Activated CD8-positive, alpha-beta memory T cell treated with anti-CD3 and anti-CD28 coated beads, Interleukin-2, amount 10 ng/mL, durations not matched to agents 7 days and 5 days (primary cell): ENCODE measurements around the gene IWS1. TPM values are rescaled to one million over a fixed set of nuclear protein-coding genes. Genes with fewer than 3 reads are reported as not detected.
"Not testable (repeated sequence)": the region's sequence is repeated elsewhere in the genome, so short reads cannot be mapped to it uniquely, and the experiment has no call there.

Source experiments
- ATAC-seq: fragments of 150-1000 bp; cut with Tn5 transposase; one replicate; pipeline ENCODE4 v1.10.0; 2021; ENCODE audit warnings: moderate library complexity
- CTCF ChIA-PET: fragments of 350-600 bp; sonication (Branson Sonifier 250); formaldehyde crosslinking; loops from one replicate; lab custom pipeline; 2021; ENCODE audit warnings: antibody characterized with exemption; lab: Charles Lee
- DNase-seq: peaks from one replicate; pipeline ENCODE4 v3.0.0-alpha.2; 2020
- H3K27ac Mint-ChIP-seq: one replicate; pipeline ENCODE4 v1.8.0; 2021; ENCODE audit warnings: mild to moderate bottlenecking, mixed read lengths
- H3K27me3 Mint-ChIP-seq: one replicate; pipeline ENCODE4 v1.8.0; 2021; ENCODE audit warnings: mixed read lengths
- H3K36me3 Mint-ChIP-seq: one replicate; pipeline ENCODE4 v1.8.0; 2021; ENCODE audit warnings: mild to moderate bottlenecking, mixed read lengths
- H3K4me1 Mint-ChIP-seq: one replicate; pipeline ENCODE4 v1.8.0; 2021; ENCODE audit warnings: mixed read lengths
- H3K4me3 Mint-ChIP-seq: one replicate; pipeline ENCODE4 v1.8.0; 2021; ENCODE audit warnings: mild to moderate bottlenecking, moderate library complexity, mixed read lengths
- H3K9me3 Mint-ChIP-seq: one replicate; pipeline ENCODE4 v1.8.0; 2022; ENCODE audit warnings: low read depth, mixed read lengths
- total RNA-seq, 2 experiments: library from RNA; stranded (reverse); gene quantifications; one replicate each; pipeline ENCODE4 v1.2.3, GENCODE V29; 2021

IWS1 gene
- total RNA-seq, 2 experiments from 2014 or later = 53.2 to 55.1 TPM

DNA sequence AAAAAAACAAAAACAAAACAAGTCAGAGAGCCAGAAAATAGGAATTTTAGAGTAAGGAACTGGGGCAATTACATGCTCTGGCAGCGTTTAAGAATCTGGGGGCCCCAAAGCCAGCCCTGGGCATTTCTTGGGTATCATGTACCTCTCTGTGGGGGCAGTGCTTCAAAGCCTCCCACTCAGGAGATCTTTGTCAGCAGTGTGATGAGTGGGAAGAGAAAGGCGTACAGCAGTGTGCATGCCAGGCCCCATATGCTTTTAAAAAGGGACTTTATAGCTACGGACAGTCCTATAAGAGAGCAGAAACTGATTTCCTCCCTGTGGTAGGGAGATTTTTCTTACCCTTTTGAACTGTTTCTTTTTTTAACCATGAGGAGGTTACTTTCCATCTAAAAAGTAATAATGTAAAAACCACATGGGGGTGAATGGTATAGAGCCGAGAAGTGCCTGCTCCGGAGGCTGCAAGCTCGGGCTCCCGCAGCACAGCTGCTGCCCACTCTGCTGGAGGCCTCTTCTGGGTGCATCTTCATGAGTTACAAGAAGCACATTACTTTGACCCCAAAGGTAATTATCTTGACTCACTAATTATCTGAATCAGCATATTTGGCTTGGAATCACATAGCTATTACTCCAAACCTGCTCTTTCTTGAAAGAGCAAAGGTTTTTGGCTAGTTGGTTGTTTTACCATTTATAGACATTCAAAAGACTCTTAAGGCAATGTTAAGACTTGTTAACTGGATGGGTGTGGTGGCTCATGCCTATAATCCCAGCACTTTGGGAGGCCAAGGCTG, 61.6 kb downstream of the IWS1 start:
- H3K27me3 Mint-ChIP-seq = no peaks in the 10 kb centered on the region
- ATAC-seq (no peak), DNase-seq (no peak)
- peaks cover 8% of the 10 kb centered on the region for H3K36me3 Mint-ChIP-seq
- H3K27ac Mint-ChIP-seq = no peak overlapping the region
- H3K4me3 Mint-ChIP-seq = no peak overlapping the region
- CTCF ChIA-PET = interaction anchor here (1.1 kb wide), 1 partner anchor 15 kb away, joined by 6 read pairs; no protein-coding TSS in a partner anchor
- H3K9me3 Mint-ChIP-seq = no peaks in the 10 kb centered on the region
- H3K4me1 Mint-ChIP-seq = peaks cover 20% of the 10 kb centered on the region

DNA sequence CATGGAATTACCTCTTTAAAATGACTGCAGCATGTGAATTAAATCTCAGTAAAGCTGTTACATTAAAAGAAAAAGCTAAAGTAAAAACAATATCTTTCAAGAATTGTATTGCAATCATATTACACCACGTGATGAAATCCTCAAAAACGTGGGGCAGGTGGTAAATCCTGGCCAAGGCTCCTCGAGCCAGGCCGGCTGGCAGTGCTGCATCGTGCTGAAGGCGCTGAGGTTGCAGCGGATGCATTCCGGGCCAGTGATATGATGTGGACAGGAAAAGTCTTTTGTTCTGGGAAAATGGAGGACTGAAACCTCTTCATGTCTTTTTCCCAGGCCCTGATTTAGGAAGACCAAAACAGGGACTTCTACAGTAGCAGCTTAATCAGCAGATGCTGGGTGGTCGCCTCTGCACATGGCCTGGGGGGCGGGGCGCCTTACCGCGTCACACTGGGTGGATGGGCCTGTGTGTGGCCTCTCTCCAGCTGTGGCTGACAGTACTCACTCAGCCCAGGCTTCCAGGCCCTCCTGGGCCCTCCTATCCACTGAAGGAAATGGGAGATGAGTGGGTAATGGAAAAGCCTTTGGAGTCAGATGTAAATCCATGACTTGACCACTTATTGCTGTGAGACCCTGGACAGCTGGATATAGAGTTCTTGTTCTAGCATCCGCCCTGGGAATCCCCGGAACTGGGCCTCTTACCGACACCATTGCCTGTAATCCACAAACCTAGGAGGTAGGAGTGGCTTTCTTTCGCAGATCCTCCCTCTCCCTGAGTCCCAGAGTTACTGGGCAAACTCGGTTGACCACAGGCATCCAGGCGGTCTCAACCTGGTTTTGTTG, 62.9 kb downstream of the IWS1 start:
- Mint-ChIP-seq H3K4me3 (no peak overlapping the region), H3K27ac (no peak overlapping the region), H3K4me1 (peaks cover 20% of the 10 kb centered on the region), H3K9me3 (no peaks in the 10 kb centered on the region), H3K27me3 (no peaks in the 10 kb centered on the region), H3K36me3 (peaks cover 3% of the 10 kb centered on the region)
- ATAC-seq (no peak), DNase-seq (no peak)
- CTCF ChIA-PET = no interaction called here

DNA sequence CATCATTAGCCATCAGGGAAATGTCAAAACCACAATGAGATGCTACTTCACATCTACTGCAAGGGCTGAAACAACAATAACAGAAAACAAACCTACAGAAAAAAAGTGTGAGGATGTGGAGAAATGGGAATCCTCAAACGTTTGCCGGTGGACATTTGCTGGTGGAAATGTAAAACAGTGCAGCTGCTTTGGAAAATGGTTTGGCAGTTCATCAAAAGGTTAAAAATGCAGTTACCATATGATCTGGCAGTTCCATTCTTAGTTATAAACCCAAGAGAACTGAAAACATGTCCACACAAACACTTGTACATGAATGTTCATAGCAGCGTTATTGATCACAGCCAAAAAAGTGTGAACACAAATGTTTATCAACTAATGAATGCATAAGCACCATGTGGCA, 63.8 kb downstream of the IWS1 start:
- H3K27ac Mint-ChIP-seq = no peak overlapping the region
- no peak overlapping the region for H3K4me3 Mint-ChIP-seq
- DNase-seq (no peak), ATAC-seq (no peak)
- H3K9me3 Mint-ChIP-seq = no peaks in the 10 kb centered on the region
- H3K36me3 Mint-ChIP-seq = peaks cover 2% of the 10 kb centered on the region
- CTCF ChIA-PET = no interaction called here
- no peaks in the 10 kb centered on the region for H3K27me3 Mint-ChIP-seq
- H3K4me1 Mint-ChIP-seq = peaks cover 22% of the 10 kb centered on the region

DNA sequence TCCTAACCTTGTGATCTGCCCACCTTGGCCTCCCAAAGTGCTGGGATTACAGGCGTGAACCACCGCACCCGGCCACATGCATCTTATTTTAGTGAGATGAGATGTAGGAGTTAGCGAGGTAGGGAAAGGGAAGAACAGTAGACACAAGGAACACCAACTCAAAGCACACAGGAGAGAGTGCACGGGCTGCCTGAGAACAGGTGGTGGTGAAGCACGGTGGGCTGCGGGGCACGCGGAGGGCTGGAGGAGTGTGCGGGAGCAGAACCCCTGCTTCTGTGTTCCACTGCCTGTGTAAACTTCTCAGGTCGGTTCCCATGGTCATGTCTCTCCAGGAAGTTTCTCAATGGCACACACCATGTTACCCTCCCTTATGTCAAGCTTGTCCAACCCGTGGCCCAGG, 69.3 kb downstream of the IWS1 start:
- DNase-seq (no peak), ATAC-seq (no peak)
- peaks cover 11% of the 10 kb centered on the region for H3K4me1 Mint-ChIP-seq
- H3K9me3 Mint-ChIP-seq = no peaks in the 10 kb centered on the region
- H3K27me3 Mint-ChIP-seq = no peaks in the 10 kb centered on the region
- peaks cover 3% of the 10 kb centered on the region for H3K36me3 Mint-ChIP-seq
- CTCF ChIA-PET = no interaction called here
- H3K27ac Mint-ChIP-seq = no peak overlapping the region
- no peak overlapping the region for H3K4me3 Mint-ChIP-seq

DNA sequence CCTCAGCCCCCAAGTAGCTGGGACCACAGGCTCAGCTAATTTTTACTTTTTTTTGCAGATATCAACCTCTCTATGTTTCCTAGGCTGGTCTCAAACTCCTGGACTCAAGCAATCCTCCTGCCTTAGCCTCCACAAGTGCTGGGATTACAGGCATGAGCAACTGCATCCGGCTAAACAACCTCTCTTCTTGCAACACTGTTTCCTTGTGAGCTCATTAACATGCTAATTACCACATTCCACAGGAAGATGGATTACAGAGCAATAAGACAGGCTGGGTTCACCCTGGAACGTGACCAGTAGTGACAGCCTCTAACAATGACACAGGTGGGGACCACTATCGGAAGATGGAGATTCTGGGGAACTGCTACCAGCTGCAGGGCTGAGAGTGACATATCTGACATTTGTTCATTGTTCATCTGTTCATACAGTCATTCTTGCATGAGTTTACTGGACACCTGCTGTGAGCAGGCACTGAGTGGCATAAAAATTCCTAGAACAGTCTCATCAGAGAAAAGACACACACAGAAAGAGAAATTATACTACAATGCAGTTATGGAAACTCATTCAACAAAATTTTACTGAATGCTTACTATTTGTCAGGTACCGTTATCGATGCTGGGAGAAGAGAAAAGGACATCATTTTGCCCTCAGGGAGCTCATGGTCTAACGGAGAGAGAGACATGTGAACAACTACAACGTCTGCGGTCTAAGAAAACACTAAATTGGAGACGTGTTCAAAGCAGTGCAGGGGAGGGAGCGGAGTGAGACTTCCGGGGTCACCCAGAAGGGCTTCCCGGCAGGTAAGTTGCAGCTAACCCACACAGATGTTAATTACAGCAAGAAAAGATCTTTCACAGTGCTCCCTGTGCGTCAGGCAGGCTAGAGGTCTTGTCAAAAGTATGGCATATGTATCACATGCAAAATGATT, 70.5 kb downstream of the IWS1 start:
- Mint-ChIP-seq H3K27me3 (no peaks in the 10 kb centered on the region), H3K9me3 (no peaks in the 10 kb centered on the region), H3K27ac (peak overlapping the region; percentile 1), H3K4me1 (peaks cover 11% of the 10 kb centered on the region), H3K36me3 (peaks cover 3% of the 10 kb centered on the region), H3K4me3 (no peak overlapping the region)
- DNase-seq = no peak
- CTCF ChIA-PET = interaction anchor here (2.0 kb wide), 1 partner anchor 23 kb away, joined by 5 read pairs; no protein-coding TSS in a partner anchor
- peak; percentile 30 for ATAC-seq

DNA sequence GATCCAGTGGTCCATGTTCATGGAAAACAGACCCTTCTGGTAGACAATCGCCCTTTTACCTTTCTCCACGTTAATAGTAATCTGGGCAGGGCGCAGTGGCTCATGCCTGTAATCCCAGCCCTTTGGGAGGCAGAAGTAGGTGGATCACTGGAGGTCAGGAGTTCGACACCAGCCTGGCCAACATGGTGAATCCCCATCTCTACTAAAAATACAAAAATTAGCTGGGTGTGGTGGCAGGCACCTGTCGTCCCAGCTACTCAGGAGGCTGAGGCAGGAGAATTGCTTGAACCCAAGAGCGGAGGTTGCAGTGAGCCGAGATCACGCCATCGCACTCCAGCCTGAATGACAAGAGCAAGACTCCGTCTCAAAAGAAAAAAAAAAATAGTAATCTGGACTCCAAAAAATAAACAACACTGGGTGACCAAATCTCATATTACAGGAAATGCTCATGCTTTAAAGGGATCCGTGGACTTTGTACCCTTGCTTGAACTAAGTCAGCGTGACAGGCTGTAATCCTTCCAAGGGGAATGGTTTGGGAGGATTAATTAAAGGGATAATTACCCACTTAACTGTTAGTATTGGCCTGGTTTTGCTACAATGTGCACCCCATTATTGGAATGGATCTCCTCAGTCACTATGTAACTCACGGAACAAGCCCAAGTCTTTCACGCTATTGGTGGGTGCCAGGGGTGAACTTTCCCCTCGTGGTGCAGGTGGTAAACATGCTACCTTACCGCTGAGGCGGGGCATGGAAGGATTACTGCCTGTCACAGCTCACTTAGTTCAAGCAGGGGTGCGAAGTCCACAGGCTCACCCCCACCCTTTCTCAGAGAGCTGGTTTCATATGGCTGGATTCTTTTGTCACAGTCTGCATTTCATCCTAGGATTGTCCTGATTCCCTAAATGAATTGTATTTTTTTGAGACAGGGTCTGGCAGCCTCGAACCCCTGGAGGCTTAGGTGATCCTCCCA, 71.4 kb downstream of the IWS1 start:
- no peak for DNase-seq
- Mint-ChIP-seq H3K27ac (no peak overlapping the region), H3K36me3 (peaks cover 4% of the 10 kb centered on the region), H3K27me3 (no peaks in the 10 kb centered on the region), H3K4me3 (no peak overlapping the region), H3K9me3 (no peaks in the 10 kb centered on the region), H3K4me1 (peaks cover 11% of the 10 kb centered on the region)
- CTCF ChIA-PET = interaction anchor here (2.0 kb wide), 1 partner anchor 24 kb away, joined by 5 read pairs; no protein-coding TSS in a partner anchor
- ATAC-seq = no peak

DNA sequence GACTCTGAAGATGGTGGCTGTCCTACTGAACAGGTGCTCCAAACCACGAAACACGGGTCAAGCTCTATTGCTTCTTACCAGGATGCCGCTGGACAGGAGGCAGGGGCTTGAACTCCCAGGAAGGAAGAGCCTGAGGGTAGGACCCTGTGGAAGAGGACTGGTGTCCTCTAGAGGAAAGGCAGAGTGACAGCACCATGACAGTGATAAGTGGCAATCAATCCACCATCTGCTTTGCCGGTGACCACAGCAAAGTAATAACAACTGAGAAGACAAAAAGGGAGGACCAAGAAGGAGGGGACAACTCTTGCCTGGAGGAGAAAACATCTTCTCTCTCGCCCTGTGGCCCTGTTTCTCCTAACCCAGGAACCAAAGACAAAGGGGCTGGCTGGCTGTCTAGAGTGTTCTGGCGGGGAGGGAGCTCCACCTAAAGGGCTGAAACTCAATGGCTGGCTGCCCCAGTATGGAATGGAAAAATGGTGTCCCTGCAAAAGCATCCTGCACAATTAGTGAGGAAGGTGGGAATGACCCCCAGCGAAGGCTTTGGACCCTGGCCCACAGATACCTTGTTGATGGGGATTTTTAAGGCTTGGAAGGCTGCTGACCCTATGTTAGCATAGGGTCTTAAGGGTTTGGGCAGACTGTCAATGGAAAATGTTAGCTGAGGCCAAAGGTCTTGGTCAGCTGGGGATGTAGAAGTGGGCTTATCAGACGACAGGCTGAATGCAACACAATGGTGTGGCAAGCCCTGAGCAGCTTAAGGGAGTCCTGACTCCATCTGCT, 72.7 kb downstream of the IWS1 start:
- Mint-ChIP-seq H3K36me3 (peaks cover 4% of the 10 kb centered on the region), H3K27me3 (peaks cover under 1% of the 10 kb centered on the region), H3K4me1 (peaks cover 11% of the 10 kb centered on the region), H3K9me3 (no peaks in the 10 kb centered on the region), H3K27ac (no peak overlapping the region), H3K4me3 (no peak overlapping the region)
- CTCF ChIA-PET = interaction anchor here (1.0 kb wide), 1 partner anchor 67 kb away, joined by 3 read pairs; no protein-coding TSS in a partner anchor
- no peak for ATAC-seq
- no peak for DNase-seq

DNA sequence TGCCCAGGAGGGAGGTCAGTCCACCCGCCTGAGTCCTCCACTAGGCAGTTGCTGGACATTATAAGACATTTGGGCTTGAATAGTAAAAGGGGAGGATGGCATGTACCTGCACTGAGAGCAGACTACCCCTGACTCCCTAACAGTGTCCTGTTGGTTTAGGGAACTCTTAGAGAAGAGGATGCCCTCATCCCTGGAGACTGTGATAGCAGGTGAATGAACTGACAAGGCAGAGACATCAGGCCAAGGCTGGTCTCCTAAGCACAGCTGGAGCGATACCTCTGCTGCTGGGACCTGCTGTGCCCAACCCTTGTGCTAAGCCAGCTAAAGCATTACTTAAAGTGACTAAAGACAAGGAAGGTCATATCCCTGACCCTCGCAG, 73.3 kb downstream of the IWS1 start:
- Mint-ChIP-seq H3K36me3 (peaks cover 4% of the 10 kb centered on the region), H3K4me3 (no peak overlapping the region), H3K9me3 (no peaks in the 10 kb centered on the region), H3K27me3 (peaks cover 7% of the 10 kb centered on the region), H3K4me1 (peaks cover 11% of the 10 kb centered on the region), H3K27ac (no peak overlapping the region)
- DNase-seq (no peak), ATAC-seq (no peak)
- CTCF ChIA-PET = interaction anchor here (1.0 kb wide), 1 partner anchor 66 kb away, joined by 3 read pairs; no protein-coding TSS in a partner anchor

DNA sequence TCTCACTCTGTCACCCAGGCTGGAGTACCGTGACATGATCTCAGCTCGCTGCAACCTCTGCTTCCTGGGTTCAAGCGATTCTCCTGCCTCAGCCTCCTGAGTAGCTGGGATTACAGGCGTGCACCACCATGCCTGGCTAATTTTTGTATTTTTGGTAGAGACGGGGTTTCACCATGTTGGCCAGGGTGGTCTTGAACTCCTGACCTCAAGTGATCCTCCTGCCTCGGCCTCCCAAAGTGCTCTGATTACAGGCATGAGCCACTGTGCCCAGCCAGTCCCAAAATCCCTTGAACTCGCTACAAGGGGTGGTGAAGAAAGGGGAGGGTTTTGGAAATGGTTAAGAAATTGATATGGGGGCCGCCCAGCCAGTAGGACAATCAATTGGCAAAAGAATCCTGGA, 73.9 kb downstream of the IWS1 start:
- peaks cover 12% of the 10 kb centered on the region for H3K27me3 Mint-ChIP-seq
- H3K9me3 Mint-ChIP-seq, H3K36me3 Mint-ChIP-seq, H3K27ac Mint-ChIP-seq, H3K4me3 Mint-ChIP-seq, H3K4me1 Mint-ChIP-seq, DNase-seq, CTCF ChIA-PET, ATAC-seq: not testable (repeated sequence)

DNA sequence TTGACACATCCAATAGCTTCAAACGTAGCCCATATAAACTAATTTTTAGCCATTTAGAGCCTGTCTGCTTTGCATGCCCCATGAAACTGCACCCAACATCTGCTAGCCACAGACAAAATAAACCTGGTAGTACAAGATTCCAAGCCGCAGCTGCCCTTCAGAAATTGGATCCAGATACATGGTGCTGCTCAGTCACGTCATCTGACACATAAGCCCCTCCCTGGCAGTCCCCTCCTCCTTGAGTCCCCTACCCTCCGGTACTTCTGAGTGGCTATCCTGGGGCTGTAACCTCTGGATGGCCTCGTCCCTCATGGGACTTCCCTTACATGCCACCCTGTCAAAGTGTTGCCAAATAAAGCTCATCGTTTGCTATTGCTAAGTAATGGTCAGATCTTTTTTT, 74.3 kb downstream of the IWS1 start:
- DNase-seq (no peak), ATAC-seq (no peak)
- CTCF ChIA-PET = interaction anchor here (1.8 kb wide), 1 partner anchor 28 kb away, joined by 5 read pairs; no protein-coding TSS in a partner anchor
- Mint-ChIP-seq H3K4me1 (peaks cover 9% of the 10 kb centered on the region), H3K27me3 (peaks cover 16% of the 10 kb centered on the region), H3K36me3 (peaks cover 1% of the 10 kb centered on the region), H3K9me3 (no peaks in the 10 kb centered on the region), H3K4me3 (no peak overlapping the region), H3K27ac (no peak overlapping the region)

DNA sequence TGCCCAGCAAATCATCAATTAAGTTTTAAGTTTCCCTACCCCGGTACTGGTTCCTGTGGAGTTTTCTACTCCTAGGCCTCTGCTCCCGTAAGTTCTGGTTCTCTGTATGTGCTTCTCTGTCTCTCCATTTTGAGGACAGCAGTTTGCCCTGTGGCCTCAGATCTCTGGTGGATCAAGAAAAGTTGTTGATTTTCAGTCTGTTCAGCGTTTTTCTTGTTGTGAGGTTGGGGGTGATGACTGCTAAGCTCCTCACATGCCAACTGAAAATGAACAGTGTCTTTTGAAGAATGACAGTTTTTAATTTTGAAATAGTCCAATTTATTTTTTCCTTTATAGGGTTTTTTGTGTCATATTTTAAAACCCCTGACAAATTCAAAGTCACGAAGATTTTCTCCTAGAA, 76.4 kb downstream of the IWS1 start:
- Mint-ChIP-seq H3K4me3 (no peak overlapping the region), H3K27ac (no peak overlapping the region), H3K27me3 (peaks cover 24% of the 10 kb centered on the region), H3K4me1 (no peaks in the 10 kb centered on the region), H3K36me3 (peaks cover 4% of the 10 kb centered on the region), H3K9me3 (peaks cover 2% of the 10 kb centered on the region)
- CTCF ChIA-PET = interaction anchor here (1.8 kb wide), 1 partner anchor 30 kb away, joined by 5 read pairs; no protein-coding TSS in a partner anchor
- ATAC-seq (no peak), DNase-seq (no peak)
